GM12878 (cell line): ENCODE measurements around the gene HNRNPA0. TPM values are rescaled to one million over a fixed set of nuclear protein-coding genes. Genes with fewer than 3 reads are reported as not detected.

ENCODE experiments used
- ATAC-seq: fragments of 200-7000 bp; cut with Tn5 transposase; 3 replicates; pipeline ENCODE4 v1.9.1; 2020; ENCODE audit warnings: mild to moderate bottlenecking, moderate library complexity
- BruUV-seq: library from RNA; stranded (reverse); fragments of 400-500 nt; replicated peaks from 2 replicates; lab custom pipeline; 2021; lab: Mats Ljungman, UMichigan
- CTCF ChIA-PET: fragments of 300-600 bp; sonication (Branson Sonifier 250); formaldehyde crosslinking; extraction: SDS; loops from one replicate; lab custom pipeline; 2021; ENCODE audit warnings: inconsistent platforms; lab: Yijun Ruan, JAX
- POLR2A ChIA-PET: fragments of 350-600 bp; formaldehyde crosslinking; extraction: SDS; loops from one replicate; lab custom pipeline; 2021; ENCODE audit warnings: inconsistent platforms; lab: Charles Lee
- RAD21 ChIA-PET: fragments of 300-600 bp; sonication (Branson Sonifier 250); formaldehyde crosslinking; loops from one replicate; lab custom pipeline; 2023; ENCODE audit warnings: antibody characterized with exemption; ENCODE audit not compliant: unreplicated experiment; lab: Charles Lee
- SMC1A ChIA-PET: fragments of 300-600 bp; sonication (Branson Sonifier 250); formaldehyde crosslinking; loops from one replicate; lab custom pipeline; 2023; ENCODE audit not compliant: unreplicated experiment, uncharacterized antibody; lab: Charles Lee
- DNase-seq: peaks from one replicate; pipeline ENCODE4 v3.0.0-alpha.2; 2011; ENCODE audit warnings: low read depth, low spot score
- FAIRE-seq: peaks from 3 replicates; lab custom pipeline; 2011; peaks lifted over from hg19 to GRCh38; lab: Jason Lieb, UNC
- H2AFZ ChIP-seq: 2 replicates; pipeline ENCODE4 v1.6.0; 2011; ENCODE audit warnings: low read depth, low read length, control low read depth; ENCODE audit not compliant: control insufficient read depth
- H3K27ac ChIP-seq: 2 replicates; pipeline ENCODE4 v1.5.1; 2011; ENCODE audit warnings: control low read depth; ENCODE audit not compliant: control insufficient read depth, insufficient read depth
- H3K27me3 ChIP-seq, 2 experiments: replicated peaks in 1 of 2; 2 replicates each; pipeline versions ENCODE4 v1.6.0 to v1.6.1; 2011; ENCODE audit warnings: low read length in 1 of 2; ENCODE audit not compliant: control insufficient read depth in 2 of 2, insufficient read depth in 2 of 2
- H3K36me3 ChIP-seq, 2 experiments: 2 replicates each; pipeline ENCODE4 v1.5.1; 2011; ENCODE audit warnings: low read length in 1 of 2; ENCODE audit not compliant: control insufficient read depth in 2 of 2, insufficient read depth in 2 of 2
- H3K4me1 ChIP-seq: 2 replicates; pipeline ENCODE4 v1.6.1; 2011; ENCODE audit warnings: mild to moderate bottlenecking, low read length, moderate library complexity, mixed read lengths; ENCODE audit not compliant: control insufficient read depth, insufficient read depth
- H3K4me2 ChIP-seq: 2 replicates; pipeline ENCODE4 v1.6.0; 2011; ENCODE audit warnings: control low read depth; ENCODE audit not compliant: control insufficient read depth, insufficient read depth
- H3K4me3 ChIP-seq: fragments of 200-600 bp; sonication (generic); 2 replicates; pipeline ENCODE4 v1.5.1; 2016
- H3K79me2 ChIP-seq: 2 replicates; pipeline ENCODE4 v1.6.0; 2011; ENCODE audit warnings: low read length; ENCODE audit not compliant: control insufficient read depth, insufficient read depth
- H3K9ac ChIP-seq: 2 replicates; pipeline ENCODE4 v1.8.0; 2011; ENCODE audit warnings: low read length, control low read depth, mixed read lengths; ENCODE audit not compliant: control insufficient read depth, insufficient read depth
- H3K9me3 ChIP-seq: replicated peaks from 3 replicates; pipeline ENCODE4 v1.5.1; 2011; ENCODE audit warnings: mild to moderate bottlenecking, low read length; ENCODE audit not compliant: control insufficient read depth, insufficient read depth
- H4K20me1 ChIP-seq: 2 replicates; pipeline ENCODE4 v1.6.0; 2011; ENCODE audit not compliant: control insufficient read depth, insufficient read depth
- BACH1 ChIP-seq: fragments of 450-650 bp; IDR thresholded peaks from 2 replicates; pipeline ENCODE4 v1.6.1; 2017; ENCODE audit warnings: mild to moderate bottlenecking, borderline replicate concordance
- BHLHE40 ChIP-seq, 2 experiments: fragments of 450-650 bp in 1 of 2; IDR thresholded peaks; 2 replicates each; pipeline ENCODE4 v1.6.1; 2011 to 2017; ENCODE audit warnings: low read depth in 2 of 2, borderline replicate concordance in 1 of 2, improper control_type of control experiment in 1 of 2, low read length in 1 of 2, mild to moderate bottlenecking in 1 of 2
- CBFB ChIP-seq: IDR thresholded peaks from 2 replicates; pipeline ENCODE4 v1.6.1; 2016; ENCODE audit warnings: antibody characterized with exemption, low read depth
- CEBPB ChIP-seq, 2 experiments: fragments of 150-350 bp in 1 of 2; IDR thresholded peaks; 2 replicates each; pipeline ENCODE4 v1.6.1; 2012 to 2014; ENCODE audit warnings: low read depth in 2 of 2, low read length in 2 of 2, borderline replicate concordance in 1 of 2, inconsistent platforms in 1 of 2
- EGR1 ChIP-seq, 2 experiments: IDR thresholded peaks; 1 replicate in 1 of 2; 2 replicates in 1 of 2; pipeline ENCODE4 v1.6.1; 2011 to 2012; ENCODE audit warnings: low read depth in 2 of 2, low read length in 2 of 2, borderline replicate concordance in 1 of 2, mild to moderate bottlenecking in 1 of 2, moderate library complexity in 1 of 2
- HDAC2 ChIP-seq: fragments of 200-600 bp; sonication (generic); IDR thresholded peaks from 2 replicates; pipeline ENCODE4 v1.6.1; 2017
- JUND ChIP-seq: IDR thresholded peaks from 2 replicates; pipeline ENCODE4 v1.6.1; 2012; ENCODE audit warnings: low read depth, mild to moderate bottlenecking, low read length, improper control_type of control experiment, moderate library complexity
- POLR2AphosphoS2 ChIP-seq: IDR thresholded peaks from 2 replicates; pipeline ENCODE4 v1.6.1; 2011; ENCODE audit warnings: low read depth, mild to moderate bottlenecking, low read length, improper control_type of control experiment, moderate library complexity
- POLR2AphosphoS5 ChIP-seq: IDR thresholded peaks from 2 replicates; pipeline ENCODE4 v1.6.1; 2011; ENCODE audit warnings: mild to moderate bottlenecking, low read length, inconsistent platforms
- POU2F2 ChIP-seq: IDR thresholded peaks from 3 replicates; pipeline ENCODE4 v1.6.1; 2011; ENCODE audit warnings: low read depth, mild to moderate bottlenecking, low read length, borderline replicate concordance
- RAD51 ChIP-seq: fragments of 450-650 bp; IDR thresholded peaks from 2 replicates; pipeline ENCODE4 v1.6.1; 2016; ENCODE audit warnings: moderate library complexity, mild to moderate bottlenecking, inconsistent platforms
- RELA ChIP-seq: fragments of 450-650 bp; IDR thresholded peaks from 2 replicates; pipeline ENCODE4 v1.8.0; 2014; ENCODE audit warnings: borderline replicate concordance; ENCODE audit not compliant: partially characterized antibody
- RUNX3 ChIP-seq: IDR thresholded peaks from 2 replicates; pipeline ENCODE4 v1.6.1; 2012; ENCODE audit warnings: low read length, inconsistent platforms
- TCF12 ChIP-seq: IDR thresholded peaks from 2 replicates; pipeline ENCODE4 v1.6.1; 2011; ENCODE audit warnings: low read depth, mild to moderate bottlenecking, low read length
- ZNF24 ChIP-seq: fragments of 450-650 bp; IDR thresholded peaks from 2 replicates; pipeline ENCODE4 v1.6.1; 2017; ENCODE audit warnings: antibody characterized with exemption, mild to moderate bottlenecking
- WGBS: methylation state at CpG from one replicate; pipeline ENCODE4 v1.1.6; 2016; ENCODE audit warnings: low lambda C conversion rate; ENCODE audit not compliant: insufficient replicate concordance, insufficient coverage; ENCODE audit errors: missing lambda C conversion rate; 5-methylcytosine and 5-hydroxymethylcytosine counted together
- in situ Hi-C: fragments of 300-500 bp; cut with MboI; formaldehyde crosslinking; loops from 9 replicates; pipeline ENCODE4 v1.14.3; 2018; ENCODE audit warnings: mixed read lengths
- intact Hi-C: fragments of 100-400 bp; cut with micrococcal nuclease; formaldehyde crosslinking; loops from one replicate; pipeline ENCODE4 v1.14.2; 2022; ENCODE audit not compliant: unreplicated experiment
- polyA plus RNA-seq, 11 experiments: library from polyadenylated mRNA; depleted of rRNA in 4 of 11; unstranded in 6 of 11; stranded (reverse) in 5 of 11; fragments of >200 nt; fragmentation: Nextera tagmentation in 4 of 11; fragmentation: Illumina TruSeq in 1 of 11; extraction: Ambion mirVana in 4 of 11; extraction: Trizol in 1 of 11; gene quantifications; 1 replicate in 1 of 11; 2 replicates in 10 of 11; pipeline versions ENCODE4 v1.2.1 to v1.2.3, GENCODE V29; 2011 to 2016; ENCODE audit warnings: inconsistent platforms in 2 of 11, missing spikeins in 2 of 11, low read depth in 1 of 11
- total RNA-seq, 4 experiments: library from RNA; depleted of rRNA in 3 of 4; stranded (reverse); fragments of >200 nt in 3 of 4; fragmentation: Illumina TruSeq in 1 of 4; extraction: Trizol in 1 of 4; gene quantifications; 2 replicates each; pipeline versions ENCODE4 v1.2.1 to v1.2.3, GENCODE V29; 2013 to 2021
- TF ChIP-seq, protein P1 (sequence below): fragments of 450-650 bp; IDR thresholded peaks from 2 replicates; pipeline ENCODE4 v1.6.1; 2018; ENCODE audit warnings: mild to moderate bottlenecking, low read depth, moderate library complexity; ENCODE audit not compliant: partially characterized antibody

HNRNPA0 gene
- total and polyA plus RNA-seq, 10 of the 15 experiments (the other 5 are each of a cell fraction or from before 2014, with no cell fraction given): 6.3 to 45.0 (median 12.5) TPM

DNA sequence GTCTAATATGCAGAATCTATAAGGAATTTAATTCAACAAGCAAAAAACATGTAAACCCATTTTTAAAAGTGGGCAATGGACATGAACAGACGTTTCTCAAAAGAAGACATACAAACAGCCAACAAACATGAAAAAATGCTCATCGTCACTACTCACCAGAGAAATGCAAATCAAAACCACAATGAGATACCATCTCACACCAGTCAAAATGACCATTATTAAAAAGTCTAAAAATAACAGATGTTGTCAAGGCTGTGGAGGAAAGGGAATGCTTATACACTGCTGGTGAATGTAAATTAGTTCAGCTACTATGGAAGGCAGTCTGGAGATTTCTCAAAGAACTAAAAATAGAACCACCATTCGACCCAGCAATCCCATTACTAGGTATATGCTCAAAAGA, 15.2 kb downstream of the HNRNPA0 start:
- in situ Hi-C loops: loop anchor here (5.0 kb wide), 1 partner anchor 82 kb away; no protein-coding TSS in a partner anchor
- Histone ChIP-seq H3K4me2 (no peak overlapping the region), H3K4me1 (peaks cover 15% of the 10 kb centered on the region), H3K9ac (no peak overlapping the region), H3K4me3 (no peak overlapping the region), H3K27ac (no peak overlapping the region), H3K27me3 (no peaks in the 10 kb centered on the region), H2AFZ (no peak overlapping the region), H3K79me2 (peaks cover 4% of the 10 kb centered on the region), H3K9me3 (no peaks in the 10 kb centered on the region; the same call in 2 of the 3 replicates), H3K36me3 (no peaks in the 10 kb centered on the region), H4K20me1 (no peaks in the 10 kb centered on the region)
- ATAC-seq: 0 out of 3 replicates have a peak, but pooled peaks have one; percentile 5
- WGBS: 0% methylated on average over 3 of the region's 3 CpGs
- DNase-seq: no peak
- POLR2A ChIA-PET: no interaction called here
- RAD21 ChIA-PET: no interaction called here
- TF ChIP-seq TCF12 (no peak), RAD51 (no peak), CBFB (no peak), BHLHE40 (IDR thresholded peaks at IDR 0.05; ENCODE audit: borderline replicate concordance in 1 of 2, low read depth in 2 of 2, low read length in 1 of 2) (no peak), RUNX3 (peak; percentile 63), JUND (no peak), HDAC2 (no peak), BACH1 (no peak), ZNF24 (no peak), POLR2AphosphoS5 (no peak), RELA (no peak), CEBPB (IDR thresholded peaks at IDR 0.05; ENCODE audit: borderline replicate concordance in 1 of 2, low read depth in 2 of 2, low read length in 2 of 2) (no peak), POLR2AphosphoS2 (no peak), POU2F2 (peak; percentile 70; the same call in 1 of the 3 replicates), EGR1 (IDR thresholded peaks at IDR 0.05; ENCODE audit: borderline replicate concordance in 1 of 2, low read depth in 2 of 2, low read length in 2 of 2) (no peak)
- TF ChIP-seq, protein P1, sequence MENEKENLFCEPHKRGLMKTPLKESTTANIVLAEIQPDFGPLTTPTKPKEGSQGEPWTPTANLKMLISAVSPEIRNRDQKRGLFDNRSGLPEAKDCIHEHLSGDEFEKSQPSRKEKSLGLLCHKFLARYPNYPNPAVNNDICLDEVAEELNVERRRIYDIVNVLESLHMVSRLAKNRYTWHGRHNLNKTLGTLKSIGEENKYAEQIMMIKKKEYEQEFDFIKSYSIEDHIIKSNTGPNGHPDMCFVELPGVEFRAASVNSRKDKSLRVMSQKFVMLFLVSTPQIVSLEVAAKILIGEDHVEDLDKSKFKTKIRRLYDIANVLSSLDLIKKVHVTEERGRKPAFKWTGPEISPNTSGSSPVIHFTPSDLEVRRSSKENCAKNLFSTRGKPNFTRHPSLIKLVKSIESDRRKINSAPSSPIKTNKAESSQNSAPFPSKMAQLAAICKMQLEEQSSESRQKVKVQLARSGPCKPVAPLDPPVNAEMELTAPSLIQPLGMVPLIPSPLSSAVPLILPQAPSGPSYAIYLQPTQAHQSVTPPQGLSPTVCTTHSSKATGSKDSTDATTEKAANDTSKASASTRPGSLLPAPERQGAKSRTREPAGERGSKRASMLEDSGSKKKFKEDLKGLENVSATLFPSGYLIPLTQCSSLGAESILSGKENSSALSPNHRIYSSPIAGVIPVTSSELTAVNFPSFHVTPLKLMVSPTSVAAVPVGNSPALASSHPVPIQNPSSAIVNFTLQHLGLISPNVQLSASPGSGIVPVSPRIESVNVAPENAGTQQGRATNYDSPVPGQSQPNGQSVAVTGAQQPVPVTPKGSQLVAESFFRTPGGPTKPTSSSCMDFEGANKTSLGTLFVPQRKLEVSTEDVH: no peak
- no TSS peak for BruUV-seq
- intact Hi-C loops: no loop called here
- FAIRE-seq: no peak
- CTCF ChIA-PET: interaction anchor here (1.0 to 18.4 kb wide), 5 partner anchors 9 to 108 kb away, joined by 3 to 619 read pairs (median 30); no protein-coding TSS in a partner anchor
- SMC1A ChIA-PET: interaction anchor here (1.2 to 7.3 kb wide), 4 partner anchors 72 to 149 kb away, joined by 3 to 155 read pairs (median 58); no protein-coding TSS in a partner anchor
